ENCODE data around the gene MX2. TPM values are rescaled to one million over a fixed set of nuclear protein-coding genes. Genes with fewer than 3 reads are reported as not detected.

MX2 gene
- total and polyA plus RNA-seq, 2 of the 4 experiments (the other 2 are of a cell fraction): 0.53 to 0.54 TPM

- no peak overlapping the region for H3K4me2 ChIP-seq (ENCODE audit: low read depth, low read length)
- 87% methylated on average over 9 of the region's 17 CpGs; no CpG with 5 or more reads in 1 of the 2 experiments for WGBS, 2 experiments (ENCODE audit: extremely low coverage in 2 of 2, insufficient read length in 1 of 2)
- H3K9me3 ChIP-seq (ENCODE audit: control insufficient read depth, insufficient read depth, low read length): no peaks in the 10 kb centered on the region
- H3K27ac ChIP-seq (ENCODE audit: insufficient read depth, low read length): no peak overlapping the region
- H3K36me3 ChIP-seq (ENCODE audit: control insufficient read depth, insufficient read depth, low read length): no peaks in the 10 kb centered on the region
- no peak overlapping the region for H3K4ac ChIP-seq (ENCODE audit: low read depth, low read length)
- no peak overlapping the region for H2AK5ac ChIP-seq (ENCODE audit: low read depth, low read length)
- in situ Hi-C loops (cut with MboI; ENCODE audit: low sequenced_read_pairs): no loop called here
- H3K27me3 ChIP-seq (ENCODE audit: control insufficient read depth, insufficient read depth, low read length): peaks cover 1% of the 10 kb centered on the region
- no peak overlapping the region for H4K91ac ChIP-seq (ENCODE audit: insufficient read depth, low read depth, low read length)
- BruUV-seq (replicated peaks): no TSS peak
- dilution Hi-C loops (cut with HindIII; ENCODE audit: low sequenced_read_pairs, unreplicated experiment): no loop called here
- no peak overlapping the region for H3K18ac ChIP-seq (ENCODE audit: low read depth, low read length)
- no peak overlapping the region for H2AK9ac ChIP-seq (replicated peaks; ENCODE audit: low read depth, low read length, poor library complexity)
- H4K5ac ChIP-seq (ENCODE audit: low read depth, low read length): no peak overlapping the region
- CTCF ChIA-PET: no interaction called here
- no peaks in the 10 kb centered on the region for H4K20me1 ChIP-seq (ENCODE audit: insufficient read depth, low read length)
- ATAC-seq (ENCODE audit: low read depth) (no peak), DNase-seq (no peak)
- no peak overlapping the region for H2AFZ ChIP-seq (replicated peaks; ENCODE audit: low read length, poor library complexity)
- H2BK20ac ChIP-seq (ENCODE audit: low read depth, low read length): no peak overlapping the region
- POLR2A ChIA-PET (ENCODE audit: unreplicated experiment): no interaction called here
- H3K9me1 ChIP-seq (ENCODE audit: insufficient read depth, low read length): no peaks in the 10 kb centered on the region
- H2BK5ac ChIP-seq (ENCODE audit: low read depth, low read length, poor library complexity, severe bottlenecking): no peak overlapping the region
- H4K8ac ChIP-seq (ENCODE audit: low read depth in 2 of 2, low read length in 2 of 2): no peak overlapping the region
- no peak overlapping the region for H3K9ac ChIP-seq (ENCODE audit: low read depth, low read length)
- no peak overlapping the region for H2BK15ac ChIP-seq (ENCODE audit: low read depth, low read length)
- no peak overlapping the region for H3K4me3 ChIP-seq (ENCODE audit: insufficient read depth, low read depth, low read length)
- no peak overlapping the region for H3K14ac ChIP-seq (replicated peaks; ENCODE audit: low read depth, low read length)
- no peak overlapping the region for H3K56ac ChIP-seq (ENCODE audit: extremely low read depth, insufficient read depth, low read length)
- TF ChIP-seq ELK1 (IDR thresholded peaks at IDR 0.05; ENCODE audit: borderline replicate concordance, low read depth, low read length): no peak
- TF ChIP-seq MAFK (IDR thresholded peaks at IDR 0.05; ENCODE audit: low read depth, low read length): no peak
- no peak for TF ChIP-seq RCOR1 (IDR thresholded peaks at IDR 0.05; ENCODE audit: insufficient replicate concordance, low read length)
- intact Hi-C loops (cut with micrococcal nuclease): no loop called here
- H3K4me1 ChIP-seq (ENCODE audit: control insufficient read depth, insufficient read depth, low read length): no peaks in the 10 kb centered on the region
- no peak overlapping the region for H3K23ac ChIP-seq (ENCODE audit: low read depth, low read length)
- H2BK120ac ChIP-seq (ENCODE audit: low read depth, low read length): no peak overlapping the region
- no peaks in the 10 kb centered on the region for H3K79me1 ChIP-seq (ENCODE audit: low read depth in 1 of 2, low read length in 2 of 2)
These were observed 28.3 kb downstream of the MX2 start for GRCh38 chr21:41390043-41390639.
